ENCODE measurements around the gene MS4A6A.
"Not testable (repeated sequence)": the region's sequence is repeated elsewhere in the genome, so short reads cannot be mapped to it uniquely, and the experiment has no call there.

Gene MS4A6A

GRCh38 chr11:60129853-60130252, 53.0 kb downstream of the MS4A6A start:
- DNase-seq (ENCODE audit: low spot score), result no peak

- DNase-seq (ENCODE audit: low spot score), result not testable (repeated sequence)
Observed at GRCh38 chr11:60128866-60129265, 54.0 kb downstream of the MS4A6A start.

- DNase-seq (ENCODE audit: low spot score), result no peak
Observed at GRCh38 chr11:60128376-60128775, 54.5 kb downstream of the MS4A6A start.

- no peak for DNase-seq (ENCODE audit: low spot score)
Observed at GRCh38 chr11:60127311-60127811, 55.5 kb downstream of the MS4A6A start.

- no peak for DNase-seq (ENCODE audit: low spot score)
Observed at GRCh38 chr11:60125956-60126585, 56.8 kb downstream of the MS4A6A start.

GRCh38 chr11:60124802-60125432, 58.0 kb downstream of the MS4A6A start:
- DNase-seq (ENCODE audit: low spot score), result no peak

Small RNA genes lying within 50 kb of the gene (small RNA-seq; reads per million reads assigned to genes)
- gene MIR6503, result 0 reads per million in 2 experiments

Measured in SK-N-DZ (cell line).